Gastrocnemius medialis (tissue), 4 donors: ENCODE results near the gene PLEKHN1.

Source experiments
- POLR2A ChIP-seq, 2 donors: fragments of 450-650 bp; IDR thresholded peaks; one replicate each; pipeline ENCODE4 v1.6.1; 2017; ENCODE audit warnings: antibody characterized with exemption in 2 of 2, mild to moderate bottlenecking in 2 of 2, moderate library complexity in 2 of 2
- TF ChIP-seq, protein P1 (sequence below), 5 experiments: fragments of 450-650 bp in 3 of 5; fragments of 200-600 bp in 2 of 5; sonication (generic) in 2 of 5; IDR thresholded peaks in 4 of 5; conservative IDR thresholded peaks in 1 of 5; 1 replicate in 4 of 5; 2 replicates in 1 of 5; pipeline ENCODE4 v1.5.1; 2016 to 2019; ENCODE audit warnings: antibody characterized with exemption in 5 of 5, mild to moderate bottlenecking in 3 of 5, moderate library complexity in 3 of 5

DNA sequence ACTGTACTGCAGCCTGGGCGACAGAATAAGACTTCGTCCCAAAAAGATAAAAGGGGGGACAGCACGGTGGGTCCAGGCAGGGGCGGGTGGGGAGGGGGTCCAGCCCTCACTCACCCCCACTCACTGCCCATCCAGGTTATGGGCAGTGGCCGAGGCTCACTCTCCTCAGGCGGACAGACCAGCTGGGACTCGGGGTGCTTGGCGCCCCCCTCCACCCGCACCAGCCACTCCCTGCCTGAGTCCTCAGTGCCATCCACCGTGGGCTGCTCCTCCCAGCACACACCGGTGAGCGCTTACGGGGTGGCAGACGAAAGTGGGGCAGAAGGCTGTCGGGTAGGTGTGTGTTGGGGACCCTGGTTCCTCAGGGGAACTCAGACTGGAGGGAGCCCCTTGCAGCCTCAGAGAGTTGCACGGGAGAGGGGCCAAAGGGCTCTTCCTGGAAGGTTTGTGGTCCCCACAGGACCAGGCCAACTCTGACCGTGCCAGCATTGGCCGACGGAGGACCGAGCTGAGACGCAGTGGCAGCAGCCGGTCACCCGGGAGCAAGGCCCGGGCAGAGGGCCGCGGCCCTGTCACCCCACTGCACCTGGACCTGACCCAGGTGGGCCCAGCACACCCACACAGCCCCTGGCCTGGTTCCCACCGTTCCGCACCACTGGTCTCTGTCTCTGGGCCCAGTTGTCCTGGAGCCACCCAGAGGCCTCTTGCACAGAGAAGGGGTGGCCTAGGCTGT, 6.6 kb downstream of the PLEKHN1 start:
- TF ChIP-seq, protein P1, sequence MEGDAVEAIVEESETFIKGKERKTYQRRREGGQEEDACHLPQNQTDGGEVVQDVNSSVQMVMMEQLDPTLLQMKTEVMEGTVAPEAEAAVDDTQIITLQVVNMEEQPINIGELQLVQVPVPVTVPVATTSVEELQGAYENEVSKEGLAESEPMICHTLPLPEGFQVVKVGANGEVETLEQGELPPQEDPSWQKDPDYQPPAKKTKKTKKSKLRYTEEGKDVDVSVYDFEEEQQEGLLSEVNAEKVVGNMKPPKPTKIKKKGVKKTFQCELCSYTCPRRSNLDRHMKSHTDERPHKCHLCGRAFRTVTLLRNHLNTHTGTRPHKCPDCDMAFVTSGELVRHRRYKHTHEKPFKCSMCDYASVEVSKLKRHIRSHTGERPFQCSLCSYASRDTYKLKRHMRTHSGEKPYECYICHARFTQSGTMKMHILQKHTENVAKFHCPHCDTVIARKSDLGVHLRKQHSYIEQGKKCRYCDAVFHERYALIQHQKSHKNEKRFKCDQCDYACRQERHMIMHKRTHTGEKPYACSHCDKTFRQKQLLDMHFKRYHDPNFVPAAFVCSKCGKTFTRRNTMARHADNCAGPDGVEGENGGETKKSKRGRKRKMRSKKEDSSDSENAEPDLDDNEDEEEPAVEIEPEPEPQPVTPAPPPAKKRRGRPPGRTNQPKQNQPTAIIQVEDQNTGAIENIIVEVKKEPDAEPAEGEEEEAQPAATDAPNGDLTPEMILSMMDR (IDR thresholded peaks at IDR 0.05 in 4 of 5, conservative IDR thresholded peaks at IDR 0.05 in 1 of 5): no peak
- no peak for TF ChIP-seq POLR2A (IDR thresholded peaks at IDR 0.05)
